Dermis blood vessel endothelial cell (primary cell): ENCODE results near the gene ZNF610. TPM values are rescaled to one million over a fixed set of nuclear protein-coding genes. Genes with fewer than 3 reads are reported as not detected.
A peak's percentile ranks its signal among the peaks of the same experiment; 100 is the strongest.
"Not testable (repeated sequence)": the region's sequence is repeated elsewhere in the genome, so short reads cannot be mapped to it uniquely, and the experiment has no call there.

ENCODE experiments used
- DNase-seq: peaks from one replicate; pipeline ENCODE4 v3.0.0; 2010
- total RNA-seq: library from RNA; depleted of rRNA; stranded (reverse); fragments of >200 nt; gene quantifications from 2 replicates; pipeline ENCODE4 v1.2.3, GENCODE V29; 2014

The ZNF610 gene
- total RNA-seq, result 3.3 and 3.7 TPM in 2 replicates

DNA sequence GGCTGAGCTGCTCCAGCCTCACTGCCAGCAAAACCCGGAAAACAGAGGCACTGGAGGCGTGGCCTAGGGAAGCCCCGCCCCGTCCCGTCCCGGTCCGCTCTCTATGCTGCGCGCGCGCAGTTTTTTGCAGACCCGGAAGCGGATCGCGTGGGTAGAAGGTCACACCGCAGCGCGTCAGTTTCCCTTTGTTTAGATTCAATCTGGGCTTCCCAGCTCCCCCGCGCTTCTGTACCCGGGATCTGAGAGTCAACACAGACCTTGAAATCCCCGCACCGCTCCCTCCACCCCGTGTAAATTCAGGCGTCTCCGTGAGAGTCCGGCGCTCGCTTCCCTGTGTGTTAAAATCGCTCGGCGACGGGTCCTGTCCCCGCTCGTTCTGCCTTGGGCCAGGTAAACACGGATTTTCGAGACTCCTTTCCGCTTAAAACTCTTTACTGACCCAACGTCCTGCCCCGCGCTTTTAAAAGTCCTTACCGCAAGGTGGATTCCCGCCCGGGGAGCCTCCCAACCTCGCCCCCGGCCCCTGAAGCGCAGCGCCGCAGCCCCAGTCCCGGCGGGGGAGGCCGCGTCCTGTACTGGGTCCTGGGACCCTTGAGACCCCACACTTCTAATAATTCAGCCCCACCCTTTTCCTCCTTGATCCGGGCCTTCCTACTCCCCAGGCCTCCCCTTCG, at the start of gene ZNF610:
Gene ZNF610 (plus strand): TSS at position 127 of the 674 bp plus-strand sequence. CDS start 12,930 bp downstream, outside the sequence.
- DNase-seq, result peak; percentile 91

DNA sequence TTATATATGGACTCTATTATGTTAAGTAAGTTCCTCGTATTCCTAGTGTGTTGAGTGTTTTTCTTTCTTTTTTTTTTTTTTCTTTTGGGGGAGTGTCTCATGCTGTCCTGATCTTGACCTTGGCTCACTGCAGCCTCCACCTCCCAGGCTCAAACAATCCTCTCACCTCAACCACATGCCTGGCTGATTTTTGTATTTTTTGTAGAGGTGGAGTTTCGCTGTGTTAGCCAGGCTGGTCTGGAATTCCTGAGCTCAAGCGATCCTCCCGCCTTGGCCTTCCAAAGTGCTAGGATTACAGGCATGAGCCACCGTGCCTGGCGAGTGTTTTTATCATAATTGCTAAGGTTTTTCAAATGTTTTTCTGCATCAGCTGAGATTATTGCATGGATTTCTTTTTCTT, 49.8 kb upstream of the ZNF610 start:
- no peak for DNase-seq

DNA sequence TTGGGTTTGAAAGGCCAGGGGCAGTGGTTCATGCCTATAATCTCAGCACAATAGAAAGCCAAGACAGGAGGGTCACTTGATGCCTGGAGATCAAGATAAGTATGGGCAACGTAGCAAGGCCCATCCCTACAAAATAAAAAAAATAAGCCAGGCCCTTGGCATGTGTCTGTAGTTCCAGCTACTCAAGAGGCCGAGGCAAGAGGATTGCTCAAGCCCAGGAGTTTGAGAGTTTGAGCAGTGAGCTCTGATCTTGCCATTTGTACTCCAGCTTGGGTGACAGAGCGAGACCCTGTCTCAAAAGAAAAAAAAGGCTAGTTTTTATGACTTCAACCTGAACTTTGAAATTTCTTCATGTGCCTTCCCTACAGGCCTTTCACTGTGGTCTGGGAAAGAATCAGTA, 44.3 kb upstream of the ZNF610 start:
- DNase-seq, result no peak

DNA sequence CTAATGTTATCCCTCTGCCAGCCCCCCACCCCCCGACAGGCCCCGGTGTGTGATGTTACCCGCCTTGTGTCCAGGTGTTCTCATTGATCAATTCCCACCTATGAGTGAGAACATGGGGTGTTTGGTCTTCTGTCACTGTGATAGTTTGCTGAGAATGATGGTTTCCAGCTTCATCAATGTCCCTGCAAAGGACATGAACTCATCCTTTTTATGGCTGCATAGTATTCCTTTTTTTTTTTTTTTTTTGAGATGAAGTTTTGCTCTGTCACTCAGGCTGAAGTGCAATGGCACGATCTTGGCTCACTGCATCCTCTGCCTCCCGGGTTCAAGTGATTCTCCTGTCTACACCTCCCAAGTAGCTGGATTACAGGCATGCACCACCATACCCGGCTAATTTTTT, 43.1 kb upstream of the ZNF610 start:
- DNase-seq, result not testable (repeated sequence)

DNA sequence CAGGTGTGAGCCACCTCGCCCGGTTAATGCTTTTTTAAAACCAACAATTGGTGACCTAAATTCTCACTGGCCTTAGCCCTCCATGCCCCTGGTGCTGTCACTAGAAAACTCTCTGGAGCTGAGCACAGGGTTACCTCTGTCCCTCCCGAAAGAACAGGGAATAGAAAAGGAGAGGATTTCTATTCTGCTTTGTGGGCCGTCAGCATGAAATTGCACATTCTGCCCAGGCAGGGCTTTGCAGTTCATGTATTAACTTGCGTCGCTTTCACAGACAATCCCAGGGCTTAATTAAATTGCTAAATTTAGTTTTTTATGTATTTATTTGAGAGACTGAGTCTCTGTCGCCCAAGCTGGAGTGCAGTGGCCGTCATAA, 39.7 kb upstream of the ZNF610 start:
- no peak for DNase-seq

DNA sequence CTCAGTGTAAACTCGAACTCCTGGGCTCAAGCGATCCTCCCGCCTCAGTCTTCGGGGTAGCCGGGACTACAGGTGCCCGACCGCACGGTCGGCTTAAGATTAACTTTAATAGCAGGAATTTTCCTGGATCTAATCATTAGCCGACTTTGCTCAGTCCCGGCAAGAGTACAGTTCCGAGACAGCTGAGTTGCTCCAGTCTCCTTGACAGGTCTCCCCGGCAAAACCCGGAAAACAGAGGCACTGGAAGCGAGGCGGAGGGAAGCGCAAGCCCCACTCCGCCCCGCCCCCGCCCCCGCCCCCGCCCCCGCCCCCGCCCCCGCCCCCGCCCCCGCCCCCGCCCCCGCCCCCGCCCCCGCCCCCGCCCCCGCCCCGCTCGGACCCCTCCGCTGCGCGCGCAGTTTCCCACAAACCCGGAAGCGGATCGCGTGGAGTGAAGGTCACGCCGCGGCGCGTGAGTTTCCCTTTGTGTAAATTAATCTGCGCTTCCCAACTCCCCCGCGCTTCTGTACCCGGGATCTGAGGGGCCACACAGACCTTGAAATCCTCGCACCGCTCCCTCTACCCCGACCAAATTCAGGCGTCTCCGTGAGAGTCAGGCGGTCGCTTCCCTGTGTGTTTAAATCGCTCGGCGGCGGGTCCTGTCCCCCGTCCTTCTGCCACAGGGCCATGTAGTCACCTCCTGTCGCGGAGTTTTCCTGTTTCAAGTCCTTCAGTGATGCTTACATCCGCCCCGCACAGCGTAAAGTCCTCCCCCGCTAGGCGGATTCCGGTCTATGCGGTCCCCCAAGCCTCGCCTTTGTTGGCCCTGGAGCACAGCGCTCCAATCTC, 39.1 kb upstream of the ZNF610 start, which contains the start of gene ZNF480:
Gene ZNF480 (plus strand): TSS at position 397 of the 828 bp plus-strand sequence. CDS start 3,244 bp downstream, outside the sequence.
- peak; percentile 84 for DNase-seq

DNA sequence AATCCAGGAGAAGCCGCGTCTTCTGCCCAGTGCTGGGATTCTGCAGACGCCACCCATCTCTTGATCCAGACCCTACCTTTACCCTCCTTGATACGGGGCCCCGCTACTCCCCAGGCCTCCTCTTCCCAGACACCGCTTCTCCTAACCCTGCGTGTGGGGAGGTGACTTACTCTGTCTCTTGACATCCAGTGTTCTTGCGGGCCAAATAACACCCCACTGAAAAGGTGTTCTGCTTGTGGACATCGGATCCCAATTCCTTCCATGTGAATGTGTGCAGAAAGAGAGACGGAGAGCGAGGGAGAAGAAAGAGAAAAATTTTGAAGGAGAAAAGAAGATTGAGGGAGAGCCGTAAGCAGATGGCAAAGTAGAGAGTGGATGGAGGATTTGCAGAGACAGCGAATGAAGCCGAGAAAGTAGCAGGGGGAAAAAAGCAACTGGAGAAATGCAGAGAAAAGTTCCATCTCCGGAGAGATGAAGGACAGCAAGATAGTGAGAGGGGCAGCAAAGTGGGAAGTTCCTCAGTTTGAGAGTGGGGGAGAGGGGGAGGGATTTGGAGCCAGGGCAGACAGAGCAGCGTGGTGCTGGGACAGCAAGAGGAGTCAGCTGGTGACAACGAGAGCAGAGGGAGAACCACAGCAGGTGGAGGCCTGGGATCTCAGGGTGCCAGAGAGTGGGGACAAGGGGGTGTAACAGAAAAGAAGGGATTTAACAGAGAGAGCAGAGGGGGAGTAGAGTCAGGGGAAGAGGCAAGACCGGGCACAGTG, 38.3 kb upstream of the ZNF610 start:
- peak; percentile 18 for DNase-seq

DNA sequence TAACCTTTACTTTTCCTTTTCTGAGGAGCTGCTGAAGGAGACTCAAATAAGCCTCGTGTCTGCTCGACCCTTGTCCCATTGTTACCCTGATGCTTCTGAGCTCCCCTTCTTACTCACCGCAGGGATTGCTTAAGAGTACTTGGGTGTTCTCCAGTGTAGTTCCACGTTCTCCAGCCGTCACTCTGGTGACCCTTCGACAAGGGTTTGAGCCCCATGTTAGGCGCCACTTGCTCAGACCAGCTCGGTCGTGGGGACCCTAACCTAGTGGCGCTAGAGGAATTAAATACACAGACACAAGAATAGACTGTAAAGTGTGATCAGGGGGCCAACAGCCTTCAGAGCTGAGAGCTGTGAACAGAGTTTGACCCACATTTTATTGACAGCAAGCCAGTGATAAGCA, 28.8 kb upstream of the ZNF610 start:
- DNase-seq, result peak; percentile 25

DNA sequence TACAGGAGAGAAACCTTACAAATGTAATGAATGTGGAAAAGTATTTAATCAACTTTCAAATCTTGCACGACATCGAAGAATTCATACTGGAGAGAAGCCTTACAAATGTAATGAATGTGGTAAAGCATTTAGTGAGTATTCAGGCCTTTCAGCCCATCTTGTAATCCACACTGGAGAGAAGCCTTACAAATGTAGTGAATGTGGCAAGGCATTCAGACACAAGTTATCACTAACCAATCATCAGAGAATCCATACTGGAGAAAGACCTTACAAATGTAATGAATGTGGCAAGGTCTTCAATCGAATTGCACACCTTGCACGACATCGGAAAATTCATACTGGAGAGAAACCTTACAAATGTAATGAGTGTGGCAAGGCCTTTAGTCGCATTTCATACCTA, 13.6 kb upstream of the ZNF610 start:
- DNase-seq, result no peak

DNA sequence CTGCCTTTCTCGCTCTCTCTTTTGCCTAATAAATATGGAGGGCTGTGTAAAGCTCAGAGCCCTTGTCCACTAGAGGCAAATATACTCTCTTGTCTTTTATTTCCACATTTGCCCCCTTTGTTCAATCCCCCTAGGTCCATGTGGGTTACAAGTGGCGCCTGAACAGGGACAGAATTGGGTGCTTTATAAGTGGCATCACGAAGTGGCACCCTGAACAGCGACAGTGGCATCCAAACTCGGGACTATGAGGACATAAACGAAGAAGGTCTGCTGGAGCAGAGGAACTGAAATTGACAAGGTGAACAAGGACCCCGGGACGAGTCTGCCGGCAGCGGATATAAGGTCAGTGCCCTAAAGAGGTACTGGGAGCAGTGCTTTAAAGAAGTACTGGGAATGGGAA, 4.3 kb upstream of the ZNF610 start:
- no peak for DNase-seq

DNA sequence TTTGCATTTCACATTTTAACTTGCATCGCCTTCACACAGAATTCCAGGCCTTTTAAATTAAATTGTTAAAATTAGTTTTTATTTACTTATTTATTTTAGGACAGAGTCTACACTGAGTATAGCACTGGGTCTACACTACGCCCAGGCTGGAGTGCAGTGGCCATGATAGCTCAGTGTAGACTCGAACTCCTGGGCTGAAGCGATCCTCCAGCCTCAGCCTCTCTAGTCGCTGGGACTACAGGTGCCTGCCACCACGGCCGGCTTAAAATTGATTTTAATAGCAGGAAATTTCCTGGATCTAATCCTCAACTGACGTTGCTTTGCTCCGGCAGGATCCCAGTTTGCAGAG, 301 bp upstream of the ZNF610 start:
- DNase-seq, result no peak

DNA sequence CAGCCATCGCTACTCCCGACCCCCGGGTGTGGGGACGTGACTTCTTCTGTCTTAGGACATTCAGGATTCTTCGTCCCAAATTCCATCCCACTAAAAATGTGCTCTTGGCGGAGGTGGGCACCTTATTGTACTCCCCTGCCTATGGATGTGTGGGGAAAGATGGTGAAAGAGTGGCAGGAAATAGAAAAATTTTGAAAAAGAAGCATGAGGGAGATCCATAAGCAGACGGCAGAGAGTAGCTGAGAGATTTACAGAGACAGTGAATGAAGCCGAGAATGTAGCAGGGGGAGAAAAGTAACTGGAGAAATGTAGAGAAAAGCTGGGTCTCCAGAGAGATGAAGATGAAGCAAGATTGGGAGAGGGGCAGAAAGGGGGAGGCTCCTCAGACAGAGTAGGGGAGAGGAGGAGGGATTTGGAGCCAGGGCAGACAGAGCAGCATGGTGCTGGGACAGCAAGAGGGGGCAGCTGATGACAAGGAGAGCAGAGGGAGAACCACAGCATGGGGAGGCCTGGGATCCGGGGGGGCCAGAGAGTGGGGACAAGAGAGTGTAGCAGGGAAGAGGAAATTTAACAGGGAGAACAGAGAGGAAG, 843 bp downstream of the ZNF610 start:
- peak; percentile 9 for DNase-seq

DNA sequence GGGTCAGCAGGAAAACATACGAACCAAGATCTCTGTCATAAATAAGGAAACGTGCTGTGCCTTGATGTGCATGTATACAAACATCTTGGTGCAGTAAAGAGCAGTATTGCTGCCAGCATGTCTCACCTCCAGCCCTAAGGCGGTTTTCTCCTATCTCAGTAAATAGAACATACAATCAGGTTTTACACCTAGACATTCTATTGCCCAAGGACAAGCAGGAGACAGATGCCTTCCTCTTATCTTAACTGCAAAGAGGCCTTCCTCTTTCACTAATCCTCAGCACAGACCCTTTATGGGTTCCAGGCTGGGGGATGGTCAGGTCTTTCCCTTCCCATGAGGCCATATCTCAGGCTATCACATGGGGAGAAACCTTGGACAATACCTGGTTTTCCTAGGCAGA, 3.0 kb downstream of the ZNF610 start:
- DNase-seq, result not testable (repeated sequence)

DNA sequence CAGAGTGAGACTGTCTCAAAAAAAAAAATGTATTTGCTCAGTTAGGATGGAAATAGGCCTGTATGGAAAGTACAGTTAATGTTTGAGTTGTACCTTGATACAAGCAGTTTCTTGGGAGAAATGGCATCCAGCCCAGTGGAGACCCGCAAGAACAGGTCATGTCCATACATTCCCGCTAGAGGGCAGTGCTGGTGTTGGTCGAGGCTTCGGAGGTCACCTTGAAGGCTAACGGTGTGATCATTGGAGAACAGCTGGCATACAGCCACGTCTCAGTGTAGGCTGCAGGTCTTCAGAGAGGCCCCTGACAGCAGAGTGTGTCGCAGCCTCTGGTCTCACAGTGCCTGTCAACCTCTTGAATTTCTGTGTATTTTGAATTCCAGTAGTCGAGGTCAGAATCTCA, 7.5 kb downstream of the ZNF610 start:
- peak; percentile 75 for DNase-seq

DNA sequence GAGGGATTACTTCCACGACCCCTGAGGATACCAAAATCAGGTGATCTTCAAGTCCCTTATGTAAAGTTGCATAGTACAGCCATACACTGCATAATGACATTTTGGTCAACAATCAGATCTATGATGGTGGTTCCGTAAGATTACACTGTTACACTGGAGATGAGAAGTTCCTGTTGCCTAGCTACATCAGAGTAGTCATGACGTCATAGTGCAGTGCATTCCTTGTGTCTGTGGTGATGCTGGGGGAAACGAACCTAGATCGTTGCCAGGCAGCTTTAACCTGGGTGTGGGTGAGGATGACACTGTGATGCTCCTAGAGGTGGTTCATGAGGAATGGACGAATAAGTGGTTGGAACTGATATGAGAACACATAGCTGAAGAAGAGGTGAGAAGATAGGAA, 9.1 kb downstream of the ZNF610 start:
- DNase-seq, result no peak

DNA sequence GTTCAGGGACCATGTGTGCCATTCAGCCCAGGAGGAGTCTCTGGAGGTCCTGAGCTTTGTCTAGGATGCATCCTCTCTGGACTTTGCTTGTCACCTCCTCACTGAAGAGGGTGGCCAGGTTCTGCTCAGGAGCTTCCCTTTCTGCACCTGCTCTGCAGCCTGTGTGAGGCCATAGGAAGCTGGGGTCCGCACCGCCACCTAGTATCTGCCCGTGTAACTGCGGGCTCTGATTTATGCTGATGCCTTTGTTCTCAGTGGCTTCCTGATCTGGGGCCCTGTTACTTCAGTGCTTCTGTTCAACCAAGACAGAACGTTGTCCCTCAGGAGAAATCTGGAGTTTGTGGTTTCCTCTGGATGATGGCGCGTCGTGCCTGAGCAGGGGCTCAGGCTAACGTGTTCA, 15.5 kb downstream of the ZNF610 start:
- no peak for DNase-seq

DNA sequence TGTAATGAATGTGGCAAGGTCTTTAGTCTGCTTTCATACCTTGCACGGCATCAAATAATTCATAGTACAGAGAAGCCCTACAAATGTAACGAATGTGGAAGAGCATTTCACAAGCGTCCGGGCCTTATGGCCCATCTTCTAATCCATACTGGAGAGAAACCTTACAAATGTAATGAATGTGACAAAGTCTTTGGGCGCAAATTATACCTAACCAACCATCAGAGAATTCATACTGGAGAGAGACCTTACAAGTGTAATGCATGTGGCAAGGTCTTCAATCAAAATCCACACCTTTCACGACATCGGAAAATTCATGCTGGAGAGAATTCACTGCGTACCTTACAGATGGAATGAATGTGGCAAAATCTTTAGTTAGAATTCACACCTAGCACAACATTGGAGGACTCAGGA, 30.4 kb downstream of the ZNF610 start:
- no peak for DNase-seq

DNA sequence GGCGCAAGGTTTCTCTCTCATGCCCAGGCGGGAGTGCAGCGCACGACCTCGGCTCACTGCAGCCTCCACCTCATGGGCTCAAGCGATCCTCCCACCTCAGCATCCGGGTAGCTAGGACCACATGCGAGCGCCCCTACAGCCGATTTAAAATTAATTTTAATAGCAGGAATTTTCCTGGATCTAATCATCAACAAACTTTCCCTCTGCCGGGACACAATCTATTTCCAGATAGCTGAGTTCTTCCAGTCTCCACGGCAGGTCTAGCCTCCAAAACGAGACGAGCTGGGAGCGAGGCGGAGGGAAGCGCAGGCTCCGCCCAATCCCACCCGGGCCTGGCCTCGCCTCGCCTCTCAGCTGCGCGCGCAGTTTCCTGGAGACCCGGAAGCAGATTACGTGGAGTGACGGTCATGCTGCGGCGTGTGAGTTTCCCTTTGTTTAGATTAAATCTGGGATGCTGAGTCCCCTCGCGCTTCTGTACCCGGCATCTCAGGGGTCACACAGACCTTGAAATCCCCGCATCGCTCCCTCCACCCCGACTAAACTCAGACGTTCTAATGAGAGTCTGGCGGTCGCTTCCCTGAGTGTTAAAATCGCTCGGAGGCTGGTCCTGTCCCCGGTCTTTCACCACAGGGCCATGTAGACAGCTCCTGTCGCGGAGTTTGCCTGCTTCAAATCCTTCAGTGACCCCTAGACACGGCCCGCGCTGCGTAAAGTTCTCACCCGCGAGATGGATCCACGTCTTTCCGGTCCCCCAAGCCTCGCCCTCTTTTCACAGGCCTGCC, 33.7 kb downstream of the ZNF610 start, which contains the start of gene ZNF880:
Gene ZNF880 (plus strand): TSS at position 365 of the 782 bp plus-strand sequence. CDS start 43 bp downstream, at position 408.
- peak; percentile 94 for DNase-seq

DNA sequence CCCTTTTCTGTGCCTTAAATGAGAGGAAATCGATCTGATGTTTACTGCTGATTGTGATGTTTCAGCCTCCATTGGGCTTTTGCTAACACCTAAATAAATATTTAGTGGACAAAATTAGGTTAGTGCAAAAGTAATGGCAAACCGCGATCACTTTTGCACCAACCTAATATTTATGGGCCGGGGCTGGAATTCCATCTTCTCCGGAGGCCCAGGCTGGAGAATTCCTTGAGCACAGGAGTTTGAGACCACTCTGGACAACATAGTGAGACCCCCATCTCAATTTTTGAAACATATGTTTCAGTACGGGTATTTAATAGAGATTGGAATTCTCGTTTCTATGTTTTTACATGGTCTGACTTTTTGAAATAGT, 34.3 kb downstream of the ZNF610 start:
- no peak for DNase-seq

DNA sequence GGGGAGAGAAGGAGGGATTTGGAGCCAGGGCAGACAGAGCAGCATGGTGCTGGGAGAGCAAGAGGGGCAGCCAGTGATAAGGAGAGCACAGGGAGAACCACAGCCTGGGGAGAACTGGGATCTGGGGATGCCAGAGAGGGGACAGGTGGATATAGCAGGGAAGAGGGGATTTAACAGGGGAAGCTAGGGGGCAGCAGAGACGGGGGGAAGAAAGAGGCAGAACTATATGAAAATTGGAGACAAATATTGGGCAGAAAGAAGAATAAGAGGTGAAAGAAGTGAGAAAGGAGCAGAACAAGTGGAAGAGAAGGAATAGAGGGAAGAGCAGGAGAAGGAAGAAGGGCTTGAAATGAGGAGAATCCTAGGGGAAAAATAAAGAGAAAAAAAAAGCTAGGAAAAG, 55.1 kb downstream of the ZNF610 start:
- no peak for DNase-seq

DNA sequence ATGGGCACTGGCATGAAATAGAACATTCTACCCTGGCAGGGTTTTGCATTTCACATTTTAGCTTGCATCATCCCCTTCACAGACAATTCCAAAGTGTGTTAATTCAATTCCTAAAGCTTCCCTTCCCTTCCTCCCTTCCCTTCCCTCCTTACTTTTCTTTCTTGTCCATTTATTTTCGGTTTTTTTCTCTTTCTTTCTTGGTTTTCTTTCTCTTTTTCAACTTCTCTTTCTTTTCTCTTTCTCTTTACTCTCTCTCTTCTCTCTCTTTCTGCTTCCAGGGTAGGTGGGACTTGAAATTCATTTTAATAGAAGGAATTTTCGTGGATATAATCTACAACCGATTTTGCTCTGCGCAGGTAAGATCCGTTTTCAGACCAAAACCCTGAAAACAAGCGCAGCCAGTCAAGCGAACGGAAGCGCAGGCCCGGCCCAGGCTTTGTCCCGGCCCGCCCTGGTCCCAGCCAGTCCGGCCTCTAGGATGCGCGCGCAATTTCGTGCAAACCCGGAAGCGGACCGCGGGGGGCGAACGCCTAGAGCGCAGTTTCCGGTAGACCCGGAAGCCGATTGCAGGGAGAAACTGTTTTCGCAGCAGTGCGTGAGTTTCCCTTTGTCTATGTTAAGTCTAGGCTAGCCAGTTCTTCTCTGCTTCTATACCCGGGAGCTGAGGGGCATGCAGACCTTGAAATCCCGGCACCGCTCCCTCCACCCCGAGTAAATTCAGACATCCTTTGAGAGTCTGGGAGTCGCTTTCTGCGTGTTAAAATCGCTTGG, 61.5 kb downstream of the ZNF610 start, which contains the start of gene ZNF528:
Gene ZNF528 (plus strand): TSS at position 540 of the 771 bp plus-strand sequence. CDS start 4,165 bp downstream, outside the sequence.
- peak; percentile 96 for DNase-seq
